Liver (tissue), 9 donors: ENCODE data around the gene CHERP. TPM values are rescaled to one million over a fixed set of nuclear protein-coding genes. Genes with fewer than 3 reads are reported as not detected.

Experiments
- DNase-seq: peaks from one replicate; pipeline ENCODE4 v3.0.0-alpha.2; 2017; ENCODE audit warnings: low spot score
- H3K27ac ChIP-seq, 2 donors: one replicate each; pipeline ENCODE4 v1.7.0; 2013; ENCODE audit warnings: inconsistent platforms in 2 of 2, low read length in 2 of 2, control low read depth in 1 of 2, low read depth in 1 of 2, mild to moderate bottlenecking in 1 of 2
- H3K27me3 ChIP-seq, 4 donors: one replicate each; pipeline versions ENCODE4 v1.6.1 to v1.7.0; 2013; ENCODE audit warnings: low read length in 3 of 4, inconsistent platforms in 1 of 4, mild to moderate bottlenecking in 1 of 4, moderate library complexity in 1 of 4; ENCODE audit not compliant: control insufficient read depth in 4 of 4, insufficient read depth in 4 of 4
- H3K36me3 ChIP-seq, 4 donors: one replicate each; pipeline versions ENCODE4 v1.6.1 to v1.7.0; 2013; ENCODE audit warnings: low read length in 3 of 4, mild to moderate bottlenecking in 3 of 4, low read depth in 1 of 4, moderate library complexity in 1 of 4; ENCODE audit not compliant: control insufficient read depth in 4 of 4, insufficient read depth in 3 of 4
- H3K4me1 ChIP-seq, 4 donors: one replicate each; pipeline versions ENCODE4 v1.6.1 to v1.7.0; 2013; ENCODE audit warnings: low read length in 3 of 4, mild to moderate bottlenecking in 3 of 4, moderate library complexity in 1 of 4; ENCODE audit not compliant: control insufficient read depth in 4 of 4, insufficient read depth in 4 of 4
- H3K4me3 ChIP-seq, 3 donors: one replicate each; pipeline versions ENCODE4 v1.6.1 to v1.7.0; 2013; ENCODE audit warnings: low read length in 3 of 3, control low read depth in 1 of 3, low read depth in 1 of 3, mild to moderate bottlenecking in 1 of 3
- H3K9ac ChIP-seq, 2 donors: one replicate each; pipeline ENCODE4 v1.7.0; 2013; ENCODE audit warnings: low read length in 2 of 2, mild to moderate bottlenecking in 2 of 2, moderate library complexity in 2 of 2, control low read depth in 1 of 2, low read depth in 1 of 2
- H3K9me3 ChIP-seq, 4 donors: one replicate each; pipeline versions ENCODE4 v1.6.1 to v1.7.0; 2013; ENCODE audit warnings: low read length in 3 of 4; ENCODE audit not compliant: control insufficient read depth in 4 of 4
- FOXA1 ChIP-seq: IDR thresholded peaks from 2 replicates; pipeline ENCODE4 v1.6.1; 2016; ENCODE audit warnings: antibody characterized with exemption
- FOXA2 ChIP-seq: IDR thresholded peaks from 2 replicates; pipeline ENCODE4 v1.6.1; 2016; ENCODE audit warnings: antibody characterized with exemption
- GABPA ChIP-seq, 2 donors: IDR thresholded peaks in 1 of 2; conservative IDR thresholded peaks in 1 of 2; 2 replicates each; pipeline ENCODE4 v1.6.1; 2016; ENCODE audit warnings: antibody characterized with exemption in 2 of 2, mild to moderate bottlenecking in 1 of 2, moderate library complexity in 1 of 2
- HNF4A ChIP-seq, 2 donors: conservative IDR thresholded peaks; 2 replicates each; pipeline ENCODE4 v1.6.1; 2016; ENCODE audit warnings: antibody characterized with exemption in 2 of 2, mild to moderate bottlenecking in 2 of 2
- HNF4G ChIP-seq: IDR thresholded peaks from 2 replicates; pipeline ENCODE4 v1.6.1; 2016; ENCODE audit warnings: antibody characterized with exemption
- JUND ChIP-seq, 2 donors: IDR thresholded peaks; 2 replicates each; pipeline ENCODE4 v1.6.1; 2016; ENCODE audit warnings: antibody characterized with exemption in 2 of 2
- NR2F2 ChIP-seq: IDR thresholded peaks from 2 replicates; pipeline ENCODE4 v1.6.1; 2016; ENCODE audit warnings: antibody characterized with exemption
- RAD21 ChIP-seq, 2 donors: IDR thresholded peaks; 2 replicates each; pipeline ENCODE4 v1.6.1; 2016; ENCODE audit warnings: antibody characterized with exemption in 2 of 2, mild to moderate bottlenecking in 2 of 2
- SP1 ChIP-seq: IDR thresholded peaks from 2 replicates; pipeline ENCODE4 v1.6.1; 2018; ENCODE audit warnings: antibody characterized with exemption, mild to moderate bottlenecking
- TAF1 ChIP-seq: conservative IDR thresholded peaks from 2 replicates; pipeline ENCODE4 v1.6.1; 2016; ENCODE audit warnings: antibody characterized with exemption, mild to moderate bottlenecking
- WGBS: extraction: QIAGEN DNeasy Blood & Tissue Kit; methylation state at CpG from one replicate; pipeline ENCODE4 v1.1.7; 2013; 5-methylcytosine and 5-hydroxymethylcytosine counted together
- polyA plus RNA-seq, 2 donors: library from polyadenylated mRNA; stranded (reverse) in 1 of 2; unstranded in 1 of 2; fragments of 200-250 nt in 1 of 2; fragments of >200 nt in 1 of 2; fragmentation: Nextera tagmentation in 1 of 2; extraction: Ambion mirVana in 1 of 2; gene quantifications; one replicate each; pipeline versions ENCODE4 v1.2.1 to v1.2.3, GENCODE V29; 2013 to 2015
- total RNA-seq, 2 donors: library from RNA; depleted of rRNA; stranded (reverse); fragments of >200 nt; gene quantifications; one replicate each; pipeline ENCODE4 v1.2.3, GENCODE V29; 2014
- TF ChIP-seq, protein P1 (sequence below): fragments of 150-350 bp; IDR thresholded peaks from 2 replicates; pipeline ENCODE4 v1.5.1; 2017; ENCODE audit warnings: improper control_type of control experiment, low read depth, low read length; ENCODE audit not compliant: missing input control
- TF ChIP-seq, protein P2 (sequence below): IDR thresholded peaks from 2 replicates; pipeline ENCODE4 v1.6.1; 2016; ENCODE audit warnings: antibody characterized with exemption
- TF ChIP-seq, protein P3 (sequence below): IDR thresholded peaks from 2 replicates; pipeline ENCODE4 v1.6.1; 2016; ENCODE audit warnings: antibody characterized with exemption, mild to moderate bottlenecking
- TF ChIP-seq, protein P4 (sequence below): IDR thresholded peaks from 2 replicates; pipeline ENCODE4 v1.6.1; 2016; ENCODE audit warnings: antibody characterized with exemption
- TF ChIP-seq, protein P5 (sequence below): IDR thresholded peaks from 2 replicates; pipeline ENCODE4 v1.6.1; 2016; ENCODE audit warnings: antibody characterized with exemption
- donor health status: healthy.
- donor health status: healthy.
- donor health status: healthy.
- donor health status: healthy.
- donor health status: healthy.

Gene CHERP
- total and polyA plus RNA-seq, 4 donors: 8.5 to 14.0 (median 9.0) TPM

DNA sequence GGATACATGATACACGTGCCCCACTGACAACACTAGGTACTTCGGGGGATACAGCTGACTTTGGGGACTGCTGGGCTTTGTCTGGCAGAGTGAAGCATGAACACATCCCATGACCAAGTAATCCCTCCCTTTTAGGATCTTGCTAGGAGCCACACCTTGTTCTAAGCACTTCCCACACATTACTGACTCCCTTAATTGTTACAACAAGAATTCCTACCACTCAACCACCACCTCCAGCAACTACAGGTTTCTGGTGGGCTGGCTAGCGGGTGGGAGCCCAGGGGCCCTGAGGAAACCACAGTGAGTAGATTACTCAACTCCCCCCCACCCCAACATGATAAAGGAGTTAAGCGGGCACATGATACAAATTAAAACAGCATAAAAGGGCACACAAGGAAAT lies 37.1 kb upstream of the CHERP start (continued):
- TF ChIP-seq, protein P1, sequence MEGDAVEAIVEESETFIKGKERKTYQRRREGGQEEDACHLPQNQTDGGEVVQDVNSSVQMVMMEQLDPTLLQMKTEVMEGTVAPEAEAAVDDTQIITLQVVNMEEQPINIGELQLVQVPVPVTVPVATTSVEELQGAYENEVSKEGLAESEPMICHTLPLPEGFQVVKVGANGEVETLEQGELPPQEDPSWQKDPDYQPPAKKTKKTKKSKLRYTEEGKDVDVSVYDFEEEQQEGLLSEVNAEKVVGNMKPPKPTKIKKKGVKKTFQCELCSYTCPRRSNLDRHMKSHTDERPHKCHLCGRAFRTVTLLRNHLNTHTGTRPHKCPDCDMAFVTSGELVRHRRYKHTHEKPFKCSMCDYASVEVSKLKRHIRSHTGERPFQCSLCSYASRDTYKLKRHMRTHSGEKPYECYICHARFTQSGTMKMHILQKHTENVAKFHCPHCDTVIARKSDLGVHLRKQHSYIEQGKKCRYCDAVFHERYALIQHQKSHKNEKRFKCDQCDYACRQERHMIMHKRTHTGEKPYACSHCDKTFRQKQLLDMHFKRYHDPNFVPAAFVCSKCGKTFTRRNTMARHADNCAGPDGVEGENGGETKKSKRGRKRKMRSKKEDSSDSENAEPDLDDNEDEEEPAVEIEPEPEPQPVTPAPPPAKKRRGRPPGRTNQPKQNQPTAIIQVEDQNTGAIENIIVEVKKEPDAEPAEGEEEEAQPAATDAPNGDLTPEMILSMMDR: no peak
- TF ChIP-seq, protein P2, sequence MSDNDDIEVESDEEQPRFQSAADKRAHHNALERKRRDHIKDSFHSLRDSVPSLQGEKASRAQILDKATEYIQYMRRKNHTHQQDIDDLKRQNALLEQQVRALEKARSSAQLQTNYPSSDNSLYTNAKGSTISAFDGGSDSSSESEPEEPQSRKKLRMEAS: no peak

DNA sequence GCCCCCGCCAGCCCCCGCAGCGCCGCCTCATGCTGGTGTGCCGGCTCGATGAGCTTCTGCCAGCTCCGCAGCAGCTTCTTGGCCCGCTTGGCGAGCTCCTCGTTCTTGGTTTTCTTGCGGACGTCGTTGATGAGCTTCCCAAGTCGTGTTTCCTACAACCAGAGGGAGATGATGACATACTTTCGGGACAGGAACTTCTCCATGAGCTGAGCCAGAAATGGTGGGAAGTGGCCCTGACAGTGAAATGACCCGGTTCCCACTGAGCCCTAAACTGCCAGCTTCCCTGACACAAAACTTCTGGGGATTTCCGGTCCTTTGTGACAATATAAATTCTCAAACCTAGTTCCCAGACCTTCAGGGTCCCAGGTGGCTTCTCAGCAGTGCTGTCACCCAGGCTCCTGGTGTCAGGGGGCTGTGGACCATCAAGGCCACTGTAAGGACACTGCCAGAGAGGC lies 35.3 kb upstream of the CHERP start:
- DNase-seq: no peak
- Histone ChIP-seq H3K9ac (no peak overlapping the region), H3K36me3 (peaks cover 4 to 11% (median 7%) of the 10 kb centered on the region in 4 donors), H3K4me3 (no peak overlapping the region), H3K9me3 (no peaks in the 10 kb centered on the region), H3K27me3 (no peaks in the 10 kb centered on the region), H3K4me1 (peaks cover 20 to 51% (median 47%) of the 10 kb centered on the region in 4 donors), H3K27ac (no peak overlapping the region)
- TF ChIP-seq HNF4G (no peak), GABPA (IDR thresholded peaks at IDR 0.05 in 1 of 2, conservative IDR thresholded peaks at IDR 0.05 in 1 of 2) (no peak), JUND (IDR thresholded peaks at IDR 0.05) (no peak), SP1 (no peak), FOXA2 (no peak), TAF1 (no peak), FOXA1 (no peak), NR2F2 (no peak), HNF4A (conservative IDR thresholded peaks at IDR 0.05) (no peak), RAD21 (IDR thresholded peaks at IDR 0.05) (no peak)
- TF ChIP-seq, protein P1: no peak
- TF ChIP-seq, protein P3, sequence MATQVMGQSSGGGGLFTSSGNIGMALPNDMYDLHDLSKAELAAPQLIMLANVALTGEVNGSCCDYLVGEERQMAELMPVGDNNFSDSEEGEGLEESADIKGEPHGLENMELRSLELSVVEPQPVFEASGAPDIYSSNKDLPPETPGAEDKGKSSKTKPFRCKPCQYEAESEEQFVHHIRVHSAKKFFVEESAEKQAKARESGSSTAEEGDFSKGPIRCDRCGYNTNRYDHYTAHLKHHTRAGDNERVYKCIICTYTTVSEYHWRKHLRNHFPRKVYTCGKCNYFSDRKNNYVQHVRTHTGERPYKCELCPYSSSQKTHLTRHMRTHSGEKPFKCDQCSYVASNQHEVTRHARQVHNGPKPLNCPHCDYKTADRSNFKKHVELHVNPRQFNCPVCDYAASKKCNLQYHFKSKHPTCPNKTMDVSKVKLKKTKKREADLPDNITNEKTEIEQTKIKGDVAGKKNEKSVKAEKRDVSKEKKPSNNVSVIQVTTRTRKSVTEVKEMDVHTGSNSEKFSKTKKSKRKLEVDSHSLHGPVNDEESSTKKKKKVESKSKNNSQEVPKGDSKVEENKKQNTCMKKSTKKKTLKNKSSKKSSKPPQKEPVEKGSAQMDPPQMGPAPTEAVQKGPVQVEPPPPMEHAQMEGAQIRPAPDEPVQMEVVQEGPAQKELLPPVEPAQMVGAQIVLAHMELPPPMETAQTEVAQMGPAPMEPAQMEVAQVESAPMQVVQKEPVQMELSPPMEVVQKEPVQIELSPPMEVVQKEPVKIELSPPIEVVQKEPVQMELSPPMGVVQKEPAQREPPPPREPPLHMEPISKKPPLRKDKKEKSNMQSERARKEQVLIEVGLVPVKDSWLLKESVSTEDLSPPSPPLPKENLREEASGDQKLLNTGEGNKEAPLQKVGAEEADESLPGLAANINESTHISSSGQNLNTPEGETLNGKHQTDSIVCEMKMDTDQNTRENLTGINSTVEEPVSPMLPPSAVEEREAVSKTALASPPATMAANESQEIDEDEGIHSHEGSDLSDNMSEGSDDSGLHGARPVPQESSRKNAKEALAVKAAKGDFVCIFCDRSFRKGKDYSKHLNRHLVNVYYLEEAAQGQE: no peak
- TF ChIP-seq, protein P4, sequence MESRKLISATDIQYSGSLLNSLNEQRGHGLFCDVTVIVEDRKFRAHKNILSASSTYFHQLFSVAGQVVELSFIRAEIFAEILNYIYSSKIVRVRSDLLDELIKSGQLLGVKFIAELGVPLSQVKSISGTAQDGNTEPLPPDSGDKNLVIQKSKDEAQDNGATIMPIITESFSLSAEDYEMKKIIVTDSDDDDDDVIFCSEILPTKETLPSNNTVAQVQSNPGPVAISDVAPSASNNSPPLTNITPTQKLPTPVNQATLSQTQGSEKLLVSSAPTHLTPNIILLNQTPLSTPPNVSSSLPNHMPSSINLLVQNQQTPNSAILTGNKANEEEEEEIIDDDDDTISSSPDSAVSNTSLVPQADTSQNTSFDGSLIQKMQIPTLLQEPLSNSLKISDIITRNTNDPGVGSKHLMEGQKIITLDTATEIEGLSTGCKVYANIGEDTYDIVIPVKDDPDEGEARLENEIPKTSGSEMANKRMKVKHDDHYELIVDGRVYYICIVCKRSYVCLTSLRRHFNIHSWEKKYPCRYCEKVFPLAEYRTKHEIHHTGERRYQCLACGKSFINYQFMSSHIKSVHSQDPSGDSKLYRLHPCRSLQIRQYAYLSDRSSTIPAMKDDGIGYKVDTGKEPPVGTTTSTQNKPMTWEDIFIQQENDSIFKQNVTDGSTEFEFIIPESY: no peak
- TF ChIP-seq, protein P2: no peak
- TF ChIP-seq, protein P5, sequence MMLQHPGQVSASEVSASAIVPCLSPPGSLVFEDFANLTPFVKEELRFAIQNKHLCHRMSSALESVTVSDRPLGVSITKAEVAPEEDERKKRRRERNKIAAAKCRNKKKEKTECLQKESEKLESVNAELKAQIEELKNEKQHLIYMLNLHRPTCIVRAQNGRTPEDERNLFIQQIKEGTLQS: no peak
- WGBS: 91% methylated on average over 17 of the region's 17 CpGs
